SK-N-SH (cell line): ENCODE results near the gene MTCH2. TPM values are rescaled to one million over a fixed set of nuclear protein-coding genes. Genes with fewer than 3 reads are reported as not detected.

Experiments
- CTCF ChIA-PET: fragments of 300-600, 350-600 bp; formaldehyde crosslinking; extraction: SDS; loops from one replicate; lab custom pipeline; 2021; lab: Yijun Ruan, JAX
- POLR2A ChIA-PET: fragments of 350-600 bp; sonication (Branson Sonifier 250); formaldehyde crosslinking; extraction: SDS; loops from one replicate; lab custom pipeline; 2020; ENCODE audit warnings: antibody characterized with exemption, inconsistent platforms; lab: Yijun Ruan, JAX
- DNase-seq: peaks from one replicate; pipeline ENCODE4 v3.0.0; 2012
- H2AFZ ChIP-seq: fragments of 200-600 bp; sonication (generic); 2 replicates; pipeline ENCODE4 v1.8.1; 2016; ENCODE audit warnings: antibody characterized with exemption, mild to moderate bottlenecking, low read depth
- H3F3A ChIP-seq: fragments of 200-600 bp; sonication (generic); replicated peaks from 2 replicates; pipeline ENCODE3; 2016; ENCODE audit warnings: antibody characterized with exemption, mild to moderate bottlenecking; ENCODE audit not compliant: insufficient read depth
- H3K27ac ChIP-seq, 2 experiments: fragments of 200-500 bp in 1 of 2; fragments of 200-600 bp in 1 of 2; sonication (Bioruptor generic) in 1 of 2; sonication (generic), shearing (Covaris generic) in 1 of 2; 2 replicates each; pipeline versions ENCODE4 v1.5.1 to v1.6.1; 2014 to 2016; ENCODE audit warnings: low read depth in 2 of 2, inconsistent platforms in 1 of 2, low read length in 1 of 2, mild to moderate bottlenecking in 1 of 2, mixed read lengths in 1 of 2
- H3K27me3 ChIP-seq: fragments of 200-600 bp; sonication (generic), shearing (Covaris generic); 2 replicates; pipeline ENCODE4 v1.6.1; 2016; ENCODE audit warnings: mixed run types; ENCODE audit not compliant: insufficient read depth
- H3K36me3 ChIP-seq, 2 experiments: fragments of 200-500 bp in 1 of 2; fragments of 200-600 bp in 1 of 2; sonication (Bioruptor generic) in 1 of 2; sonication (generic) in 1 of 2; replicated peaks in 1 of 2; 2 replicates each; pipeline versions ENCODE3 to v1.5.1; 2014 to 2016; ENCODE audit warnings: low read length in 1 of 2, mild to moderate bottlenecking in 1 of 2; ENCODE audit not compliant: insufficient read depth in 2 of 2, control insufficient read depth in 1 of 2
- H3K4me1 ChIP-seq, 2 experiments: fragments of 200-500 bp in 1 of 2; fragments of 200-600 bp in 1 of 2; sonication (Bioruptor generic) in 1 of 2; sonication (generic), shearing (Covaris generic) in 1 of 2; 2 replicates each; pipeline versions ENCODE4 v1.5.1 to v1.6.1; 2014 to 2016; ENCODE audit warnings: low read depth in 1 of 2, low read length in 1 of 2, mixed run types in 1 of 2; ENCODE audit not compliant: insufficient read depth in 2 of 2, control insufficient read depth in 1 of 2
- H3K4me2 ChIP-seq: fragments of 200-600 bp; sonication (generic), shearing (Covaris generic); 2 replicates; pipeline ENCODE4 v1.6.1; 2017; ENCODE audit warnings: mixed run types
- H3K4me3 ChIP-seq, 2 experiments: fragments of 200-500 bp in 1 of 2; fragments of 200-600 bp in 1 of 2; sonication (Bioruptor generic) in 1 of 2; sonication (generic), shearing (Covaris generic) in 1 of 2; 2 replicates each; pipeline versions ENCODE4 v1.5.1 to v1.8.1; 2014 to 2016; ENCODE audit warnings: low read depth in 2 of 2, inconsistent platforms in 1 of 2, low read length in 1 of 2, mild to moderate bottlenecking in 1 of 2, mixed read lengths in 1 of 2, moderate library complexity in 1 of 2
- H3K79me2 ChIP-seq: fragments of 200-600 bp; sonication (generic); 2 replicates; pipeline ENCODE4 v1.8.1; 2017; ENCODE audit warnings: mild to moderate bottlenecking; ENCODE audit not compliant: insufficient read depth
- H3K9ac ChIP-seq: fragments of 200-600 bp; sonication (generic); 2 replicates; pipeline ENCODE4 v1.6.1; 2017; ENCODE audit warnings: mixed run types
- H3K9me2 ChIP-seq: fragments of 200-600 bp; sonication (generic); 2 replicates; pipeline ENCODE4 v1.6.1; 2017; ENCODE audit warnings: mixed run types
- H3K9me3 ChIP-seq: fragments of 200-600 bp; sonication (generic); 2 replicates; pipeline ENCODE4 v1.6.1; 2017; ENCODE audit warnings: mixed run types, mild to moderate bottlenecking, moderate library complexity
- H4K20me1 ChIP-seq: fragments of 200-600 bp; sonication (generic); 2 replicates; pipeline ENCODE4 v1.6.1; 2017; ENCODE audit warnings: mild to moderate bottlenecking, mixed run types; ENCODE audit not compliant: insufficient read depth
- ELF1 ChIP-seq: IDR thresholded peaks from 2 replicates; pipeline ENCODE4 v1.4.0; 2012
- GATA2 ChIP-seq: sonication (generic); formaldehyde crosslinking; IDR thresholded peaks from 2 replicates; pipeline ENCODE4 v1.5.0; 2020; ENCODE audit warnings: mild to moderate bottlenecking, missing genetic modification reagents
- MXI1 ChIP-seq: IDR thresholded peaks from 2 replicates; pipeline ENCODE4 v1.6.1; 2012; ENCODE audit warnings: mild to moderate bottlenecking, low read depth, low read length, improper control_type of control experiment
- NFIC ChIP-seq: IDR thresholded peaks from 2 replicates; pipeline ENCODE4 v1.4.0; 2012; ENCODE audit warnings: borderline replicate concordance
- NRF1 ChIP-seq: IDR thresholded peaks from 2 replicates; pipeline ENCODE4 v1.6.1; 2012; ENCODE audit warnings: low read depth, mild to moderate bottlenecking, low read length
- RAD21 ChIP-seq: IDR thresholded peaks from 2 replicates; pipeline ENCODE4 v1.6.1; 2012; ENCODE audit warnings: mild to moderate bottlenecking, low read length
- RCOR1 ChIP-seq: fragments of 150-350 bp; IDR thresholded peaks from 2 replicates; pipeline ENCODE4 v1.6.1; 2017; ENCODE audit warnings: antibody characterized with exemption, low read length
- SIN3A ChIP-seq: IDR thresholded peaks from 2 replicates; pipeline ENCODE4 v1.6.1; 2012; ENCODE audit warnings: low read depth, mild to moderate bottlenecking, low read length, moderate library complexity, borderline replicate concordance
- SMC3 ChIP-seq: IDR thresholded peaks from 2 replicates; pipeline ENCODE4 v1.6.1; 2012; ENCODE audit warnings: low read depth, low read length, improper control_type of control experiment
- TAF1 ChIP-seq: IDR thresholded peaks from 2 replicates; pipeline ENCODE4 v1.6.1; 2012; ENCODE audit warnings: low read depth, mild to moderate bottlenecking, low read length, moderate library complexity, borderline replicate concordance
- TCF12 ChIP-seq: IDR thresholded peaks from 2 replicates; pipeline ENCODE4 v1.4.0; 2012
- WGBS: methylation state at CpG from one replicate; pipeline ENCODE4 v1.1.6; 2017; ENCODE audit warnings: low lambda C conversion rate; 5-methylcytosine and 5-hydroxymethylcytosine counted together
- polyA plus RNA-seq, 3 experiments: library from polyadenylated mRNA; depleted of rRNA; stranded (reverse); fragments of >200 nt; gene quantifications; 2 replicates each; pipeline ENCODE4 v1.2.3, GENCODE V29; 2012
- TF ChIP-seq, protein P1 (sequence below): IDR thresholded peaks from 2 replicates; pipeline ENCODE4 v1.4.0; 2012; ENCODE audit warnings: low read depth, borderline replicate concordance
- TF ChIP-seq, protein P2 (sequence below): IDR thresholded peaks from 2 replicates; pipeline ENCODE4 v1.4.0; 2012; ENCODE audit warnings: low read depth
- TF ChIP-seq, protein P3 (sequence below): fragments of 200-600 bp; sonication (generic); IDR thresholded peaks from 2 replicates; pipeline ENCODE4 v1.6.1; 2017; ENCODE audit warnings: antibody characterized with exemption, mild to moderate bottlenecking, moderate library complexity
- TF ChIP-seq, protein P4 (sequence below): IDR thresholded peaks from 2 replicates; pipeline ENCODE4 v1.6.1; 2012; ENCODE audit warnings: mild to moderate bottlenecking, low read depth, low read length, moderate library complexity
- TF ChIP-seq, protein P5 (sequence below): fragments of 150-350 bp; IDR thresholded peaks from 2 replicates; pipeline ENCODE4 v1.6.1; 2017; ENCODE audit warnings: antibody characterized with exemption, low read length, low read depth, borderline replicate concordance

Gene MTCH2
- polyA plus RNA-seq, 1 of the 3 experiments (the other 2 are of a cell fraction), result 132 TPM

DNA sequence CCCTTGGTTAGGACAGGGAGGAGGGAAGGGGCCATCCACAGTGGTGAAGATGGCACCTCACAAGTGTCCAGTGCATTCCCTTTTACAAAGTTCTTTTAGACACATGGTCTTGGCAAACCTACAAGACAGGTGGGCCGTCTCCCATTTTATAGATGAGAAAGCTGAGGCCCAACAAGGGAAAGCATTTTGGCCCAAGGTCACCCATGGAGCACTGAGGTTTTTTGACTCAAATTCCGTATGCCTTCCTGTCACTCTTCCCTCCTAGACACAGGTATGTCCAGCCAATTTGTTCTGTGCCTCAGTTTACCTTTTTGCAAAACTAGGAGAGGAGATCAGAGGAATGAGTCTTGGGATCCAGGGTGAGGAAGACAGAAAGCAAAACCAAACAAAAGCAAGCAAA, 49.4 kb downstream of the MTCH2 start:
- Histone ChIP-seq H3K9me3 (no peaks in the 10 kb centered on the region), H3K4me3 (no peak overlapping the region), H3K9ac (no peak overlapping the region), H3K36me3 (no peaks in the 10 kb centered on the region), H3K79me2 (no peaks in the 10 kb centered on the region), H3K4me1 (peaks cover 0 to 9% of the 10 kb centered on the region in 2 experiments; a peak in 1 of 4 replicates), H3F3A (no peaks in the 10 kb centered on the region), H4K20me1 (no peaks in the 10 kb centered on the region), H3K27ac (no peak overlapping the region), H2AFZ (no peak overlapping the region), H3K9me2 (no peaks in the 10 kb centered on the region), H3K27me3 (peaks cover 13% of the 10 kb centered on the region; the same call in 1 of the 2 replicates), H3K4me2 (no peak overlapping the region)
- no peak for DNase-seq
- ChIA-PET POLR2A (no interaction called here), CTCF (interaction anchor here (0.9 kb wide), 1 partner anchor 41 kb away, joined by 3 read pairs; no protein-coding TSS in a partner anchor)
- TF ChIP-seq RAD21, result no peak
- TF ChIP-seq SMC3, result no peak
- no peak for TF ChIP-seq GATA2 (CRISPR knock-in tag)
- TF ChIP-seq, protein P1, sequence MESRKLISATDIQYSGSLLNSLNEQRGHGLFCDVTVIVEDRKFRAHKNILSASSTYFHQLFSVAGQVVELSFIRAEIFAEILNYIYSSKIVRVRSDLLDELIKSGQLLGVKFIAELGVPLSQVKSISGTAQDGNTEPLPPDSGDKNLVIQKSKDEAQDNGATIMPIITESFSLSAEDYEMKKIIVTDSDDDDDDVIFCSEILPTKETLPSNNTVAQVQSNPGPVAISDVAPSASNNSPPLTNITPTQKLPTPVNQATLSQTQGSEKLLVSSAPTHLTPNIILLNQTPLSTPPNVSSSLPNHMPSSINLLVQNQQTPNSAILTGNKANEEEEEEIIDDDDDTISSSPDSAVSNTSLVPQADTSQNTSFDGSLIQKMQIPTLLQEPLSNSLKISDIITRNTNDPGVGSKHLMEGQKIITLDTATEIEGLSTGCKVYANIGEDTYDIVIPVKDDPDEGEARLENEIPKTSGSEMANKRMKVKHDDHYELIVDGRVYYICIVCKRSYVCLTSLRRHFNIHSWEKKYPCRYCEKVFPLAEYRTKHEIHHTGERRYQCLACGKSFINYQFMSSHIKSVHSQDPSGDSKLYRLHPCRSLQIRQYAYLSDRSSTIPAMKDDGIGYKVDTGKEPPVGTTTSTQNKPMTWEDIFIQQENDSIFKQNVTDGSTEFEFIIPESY, result no peak
- TF ChIP-seq, protein P2, sequence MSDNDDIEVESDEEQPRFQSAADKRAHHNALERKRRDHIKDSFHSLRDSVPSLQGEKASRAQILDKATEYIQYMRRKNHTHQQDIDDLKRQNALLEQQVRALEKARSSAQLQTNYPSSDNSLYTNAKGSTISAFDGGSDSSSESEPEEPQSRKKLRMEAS, result no peak
- TF ChIP-seq, protein P3, sequence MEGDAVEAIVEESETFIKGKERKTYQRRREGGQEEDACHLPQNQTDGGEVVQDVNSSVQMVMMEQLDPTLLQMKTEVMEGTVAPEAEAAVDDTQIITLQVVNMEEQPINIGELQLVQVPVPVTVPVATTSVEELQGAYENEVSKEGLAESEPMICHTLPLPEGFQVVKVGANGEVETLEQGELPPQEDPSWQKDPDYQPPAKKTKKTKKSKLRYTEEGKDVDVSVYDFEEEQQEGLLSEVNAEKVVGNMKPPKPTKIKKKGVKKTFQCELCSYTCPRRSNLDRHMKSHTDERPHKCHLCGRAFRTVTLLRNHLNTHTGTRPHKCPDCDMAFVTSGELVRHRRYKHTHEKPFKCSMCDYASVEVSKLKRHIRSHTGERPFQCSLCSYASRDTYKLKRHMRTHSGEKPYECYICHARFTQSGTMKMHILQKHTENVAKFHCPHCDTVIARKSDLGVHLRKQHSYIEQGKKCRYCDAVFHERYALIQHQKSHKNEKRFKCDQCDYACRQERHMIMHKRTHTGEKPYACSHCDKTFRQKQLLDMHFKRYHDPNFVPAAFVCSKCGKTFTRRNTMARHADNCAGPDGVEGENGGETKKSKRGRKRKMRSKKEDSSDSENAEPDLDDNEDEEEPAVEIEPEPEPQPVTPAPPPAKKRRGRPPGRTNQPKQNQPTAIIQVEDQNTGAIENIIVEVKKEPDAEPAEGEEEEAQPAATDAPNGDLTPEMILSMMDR, result no peak
- no peak for TF ChIP-seq SIN3A
- TF ChIP-seq TAF1, result no peak
- TF ChIP-seq, protein P4, sequence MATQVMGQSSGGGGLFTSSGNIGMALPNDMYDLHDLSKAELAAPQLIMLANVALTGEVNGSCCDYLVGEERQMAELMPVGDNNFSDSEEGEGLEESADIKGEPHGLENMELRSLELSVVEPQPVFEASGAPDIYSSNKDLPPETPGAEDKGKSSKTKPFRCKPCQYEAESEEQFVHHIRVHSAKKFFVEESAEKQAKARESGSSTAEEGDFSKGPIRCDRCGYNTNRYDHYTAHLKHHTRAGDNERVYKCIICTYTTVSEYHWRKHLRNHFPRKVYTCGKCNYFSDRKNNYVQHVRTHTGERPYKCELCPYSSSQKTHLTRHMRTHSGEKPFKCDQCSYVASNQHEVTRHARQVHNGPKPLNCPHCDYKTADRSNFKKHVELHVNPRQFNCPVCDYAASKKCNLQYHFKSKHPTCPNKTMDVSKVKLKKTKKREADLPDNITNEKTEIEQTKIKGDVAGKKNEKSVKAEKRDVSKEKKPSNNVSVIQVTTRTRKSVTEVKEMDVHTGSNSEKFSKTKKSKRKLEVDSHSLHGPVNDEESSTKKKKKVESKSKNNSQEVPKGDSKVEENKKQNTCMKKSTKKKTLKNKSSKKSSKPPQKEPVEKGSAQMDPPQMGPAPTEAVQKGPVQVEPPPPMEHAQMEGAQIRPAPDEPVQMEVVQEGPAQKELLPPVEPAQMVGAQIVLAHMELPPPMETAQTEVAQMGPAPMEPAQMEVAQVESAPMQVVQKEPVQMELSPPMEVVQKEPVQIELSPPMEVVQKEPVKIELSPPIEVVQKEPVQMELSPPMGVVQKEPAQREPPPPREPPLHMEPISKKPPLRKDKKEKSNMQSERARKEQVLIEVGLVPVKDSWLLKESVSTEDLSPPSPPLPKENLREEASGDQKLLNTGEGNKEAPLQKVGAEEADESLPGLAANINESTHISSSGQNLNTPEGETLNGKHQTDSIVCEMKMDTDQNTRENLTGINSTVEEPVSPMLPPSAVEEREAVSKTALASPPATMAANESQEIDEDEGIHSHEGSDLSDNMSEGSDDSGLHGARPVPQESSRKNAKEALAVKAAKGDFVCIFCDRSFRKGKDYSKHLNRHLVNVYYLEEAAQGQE, result no peak
- no peak for TF ChIP-seq ELF1
- no peak for TF ChIP-seq MXI1
- TF ChIP-seq, protein P5, sequence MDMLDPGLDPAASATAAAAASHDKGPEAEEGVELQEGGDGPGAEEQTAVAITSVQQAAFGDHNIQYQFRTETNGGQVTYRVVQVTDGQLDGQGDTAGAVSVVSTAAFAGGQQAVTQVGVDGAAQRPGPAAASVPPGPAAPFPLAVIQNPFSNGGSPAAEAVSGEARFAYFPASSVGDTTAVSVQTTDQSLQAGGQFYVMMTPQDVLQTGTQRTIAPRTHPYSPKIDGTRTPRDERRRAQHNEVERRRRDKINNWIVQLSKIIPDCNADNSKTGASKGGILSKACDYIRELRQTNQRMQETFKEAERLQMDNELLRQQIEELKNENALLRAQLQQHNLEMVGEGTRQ, result no peak
- TF ChIP-seq NRF1, result no peak
- no peak for TF ChIP-seq TCF12
- no peak for TF ChIP-seq NFIC
- TF ChIP-seq RCOR1, result no peak
- WGBS, result 64% methylated on average over 2 of the region's 2 CpGs
